Left lung (tissue), 10 donors: ENCODE results near the gene HSD11B2. TPM values are rescaled to one million over a fixed set of nuclear protein-coding genes. Genes with fewer than 3 reads are reported as not detected.
A peak's percentile ranks its signal among the peaks of the same experiment; 100 is the strongest.

ENCODE experiments used
- ATAC-seq: fragments of 200-7000 bp; cut with Tn5 transposase; one replicate; pipeline ENCODE4 v1.9.1; 2020; ENCODE audit warnings: moderate library complexity
- DNase-seq, 4 donors: peaks; one replicate each; pipeline ENCODE4 v3.0.0-alpha.2; 2013 to 2020
- H3K27ac ChIP-seq, 2 donors: fragments of 200-600 bp; sonication (generic) in 1 of 2; one replicate each; pipeline versions ENCODE4 v1.5.0 to v1.8.0; 2020 to 2021
- H3K27me3 ChIP-seq, 2 donors: fragments of 200-600 bp; sonication (generic) in 1 of 2; one replicate each; pipeline versions ENCODE4 v1.5.0 to v1.8.0; 2020 to 2021
- H3K36me3 ChIP-seq, 2 donors: fragments of 200-600 bp; sonication (generic) in 1 of 2; one replicate each; pipeline versions ENCODE4 v1.5.0 to v1.8.0; 2020 to 2021
- H3K4me1 ChIP-seq, 2 donors: fragments of 200-600 bp; one replicate each; pipeline ENCODE4 v1.8.0; 2021
- H3K4me3 ChIP-seq, 2 donors: fragments of 200-600 bp; sonication (generic) in 1 of 2; one replicate each; pipeline versions ENCODE4 v1.5.0 to v1.8.0; 2020 to 2021; ENCODE audit warnings: mild to moderate bottlenecking in 1 of 2
- H3K9me3 ChIP-seq, 2 donors: fragments of 200-600 bp; sonication (generic) in 1 of 2; one replicate each; pipeline versions ENCODE4 v1.5.0 to v1.8.0; 2020 to 2021
- intact Hi-C, 2 donors: fragments of 100-400 bp; cut with DNase I; formaldehyde crosslinking; loops; one replicate each; pipeline versions ENCODE4 v1.11.2 to v1.14.2; 2022
- polyA plus RNA-seq, 6 donors: library from polyadenylated mRNA; unstranded; fragments of 120-200 nt; gene quantifications; one replicate each; pipeline ENCODE4 v1.2.1, GENCODE V29; 2013; ENCODE audit not compliant: insufficient read length in 6 of 6
- total RNA-seq, 2 donors: library from RNA; stranded (reverse); fragmentation: NEBNext Ultra II Directional; extraction: Animal tissue kit (Norgen Biotek cat#: 25700); gene quantifications; one replicate each; pipeline ENCODE4 v1.2.1, GENCODE V29; 2021
- TF ChIP-seq, protein P1 (sequence below), 2 donors: fragments of 200-600 bp; sonication (generic) in 1 of 2; IDR thresholded peaks; one replicate each; pipeline versions ENCODE4 v1.5.0 to v1.8.0; 2021; ENCODE audit warnings: antibody characterized with exemption in 2 of 2
- donor health status: DM: no; HTN: yes; CAD: no.
- donor health status: DM: no; HTN: no; CAD: no.

Gene HSD11B2
- total and polyA plus RNA-seq, 8 donors: 2.5 to 81.1 (median 54.7) TPM

DNA sequence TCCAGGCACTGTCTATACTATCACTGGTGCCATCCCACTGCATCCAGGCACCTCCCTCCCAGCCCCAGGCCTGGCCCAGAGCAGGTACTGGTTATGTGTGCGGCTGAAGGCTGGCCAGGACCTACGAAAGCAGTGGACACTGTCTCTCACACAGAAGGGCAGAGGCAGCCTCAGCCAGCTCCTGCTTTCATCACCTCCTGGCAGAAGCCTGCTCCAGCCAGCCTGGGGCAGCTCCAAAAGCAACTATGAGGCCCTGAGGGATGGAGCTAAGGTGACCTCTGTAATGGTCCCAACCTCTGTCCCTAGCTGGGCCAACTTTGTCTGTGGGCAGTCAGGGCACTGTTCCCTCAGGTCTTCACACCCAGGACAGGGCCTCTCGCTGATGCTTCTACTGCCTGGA lies 18.8 kb downstream of the HSD11B2 start:
- no peak for ATAC-seq
- Histone ChIP-seq H3K4me3 (no peak overlapping the region), H3K36me3 (peaks cover 0 to 90% of the 10 kb centered on the region in 2 donors), H3K27me3 (no peaks in the 10 kb centered on the region), H3K27ac (no peak overlapping the region), H3K4me1 (peaks cover 55 to 68% of the 10 kb centered on the region in 2 donors), H3K9me3 (no peaks in the 10 kb centered on the region)
- DNase-seq: no peak
- TF ChIP-seq, protein P1, sequence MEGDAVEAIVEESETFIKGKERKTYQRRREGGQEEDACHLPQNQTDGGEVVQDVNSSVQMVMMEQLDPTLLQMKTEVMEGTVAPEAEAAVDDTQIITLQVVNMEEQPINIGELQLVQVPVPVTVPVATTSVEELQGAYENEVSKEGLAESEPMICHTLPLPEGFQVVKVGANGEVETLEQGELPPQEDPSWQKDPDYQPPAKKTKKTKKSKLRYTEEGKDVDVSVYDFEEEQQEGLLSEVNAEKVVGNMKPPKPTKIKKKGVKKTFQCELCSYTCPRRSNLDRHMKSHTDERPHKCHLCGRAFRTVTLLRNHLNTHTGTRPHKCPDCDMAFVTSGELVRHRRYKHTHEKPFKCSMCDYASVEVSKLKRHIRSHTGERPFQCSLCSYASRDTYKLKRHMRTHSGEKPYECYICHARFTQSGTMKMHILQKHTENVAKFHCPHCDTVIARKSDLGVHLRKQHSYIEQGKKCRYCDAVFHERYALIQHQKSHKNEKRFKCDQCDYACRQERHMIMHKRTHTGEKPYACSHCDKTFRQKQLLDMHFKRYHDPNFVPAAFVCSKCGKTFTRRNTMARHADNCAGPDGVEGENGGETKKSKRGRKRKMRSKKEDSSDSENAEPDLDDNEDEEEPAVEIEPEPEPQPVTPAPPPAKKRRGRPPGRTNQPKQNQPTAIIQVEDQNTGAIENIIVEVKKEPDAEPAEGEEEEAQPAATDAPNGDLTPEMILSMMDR (IDR thresholded peaks at IDR 0.05): no peak
- intact Hi-C loops: no loop called here

DNA sequence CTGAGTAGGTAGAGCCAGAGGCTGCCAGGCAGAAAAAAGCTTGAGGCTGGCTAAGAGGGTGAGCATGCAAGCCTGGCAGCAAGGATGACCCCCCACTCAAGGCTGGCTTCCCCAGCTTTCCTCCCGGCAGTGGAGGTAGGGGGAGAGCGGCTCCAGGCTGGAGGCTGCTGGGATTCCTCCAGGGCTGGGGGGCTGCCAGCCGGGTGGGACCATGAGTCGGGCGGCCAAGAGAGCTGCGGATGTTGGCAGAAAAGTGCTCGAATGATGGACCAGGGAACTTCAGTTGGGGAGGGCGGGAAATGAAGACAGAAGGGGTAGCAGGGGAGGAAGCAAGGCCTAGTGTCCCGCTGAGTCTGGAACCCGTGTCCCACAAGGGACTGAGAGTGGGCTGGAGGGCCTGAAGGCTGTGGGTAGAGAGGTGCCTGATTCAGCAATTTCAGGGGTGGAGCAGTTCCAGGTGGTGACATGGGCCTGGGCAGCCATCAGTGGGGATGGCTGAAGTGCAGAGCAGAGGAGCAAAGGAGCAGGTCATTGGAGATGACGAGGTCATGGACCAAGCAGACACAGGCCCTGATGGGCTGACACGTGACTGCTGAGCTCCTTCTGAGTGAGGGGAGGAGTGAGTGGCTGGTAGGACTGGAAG lies 20.3 kb downstream of the HSD11B2 start:
- intact Hi-C loops: no loop called here
- ATAC-seq: no peak
- H3K36me3 ChIP-seq: peaks cover 0 to 84% of the 10 kb centered on the region in 2 donors
- TF ChIP-seq, protein P1 (IDR thresholded peaks at IDR 0.05): no peak
- no peaks in the 10 kb centered on the region for H3K27me3 ChIP-seq
- DNase-seq: no peak
- H3K9me3 ChIP-seq: no peaks in the 10 kb centered on the region
- no peak overlapping the region for H3K4me3 ChIP-seq
- peaks cover 50 to 63% of the 10 kb centered on the region in 2 donors for H3K4me1 ChIP-seq
- peak overlapping the region in 1 of 2 donors; percentile 28 for H3K27ac ChIP-seq

DNA sequence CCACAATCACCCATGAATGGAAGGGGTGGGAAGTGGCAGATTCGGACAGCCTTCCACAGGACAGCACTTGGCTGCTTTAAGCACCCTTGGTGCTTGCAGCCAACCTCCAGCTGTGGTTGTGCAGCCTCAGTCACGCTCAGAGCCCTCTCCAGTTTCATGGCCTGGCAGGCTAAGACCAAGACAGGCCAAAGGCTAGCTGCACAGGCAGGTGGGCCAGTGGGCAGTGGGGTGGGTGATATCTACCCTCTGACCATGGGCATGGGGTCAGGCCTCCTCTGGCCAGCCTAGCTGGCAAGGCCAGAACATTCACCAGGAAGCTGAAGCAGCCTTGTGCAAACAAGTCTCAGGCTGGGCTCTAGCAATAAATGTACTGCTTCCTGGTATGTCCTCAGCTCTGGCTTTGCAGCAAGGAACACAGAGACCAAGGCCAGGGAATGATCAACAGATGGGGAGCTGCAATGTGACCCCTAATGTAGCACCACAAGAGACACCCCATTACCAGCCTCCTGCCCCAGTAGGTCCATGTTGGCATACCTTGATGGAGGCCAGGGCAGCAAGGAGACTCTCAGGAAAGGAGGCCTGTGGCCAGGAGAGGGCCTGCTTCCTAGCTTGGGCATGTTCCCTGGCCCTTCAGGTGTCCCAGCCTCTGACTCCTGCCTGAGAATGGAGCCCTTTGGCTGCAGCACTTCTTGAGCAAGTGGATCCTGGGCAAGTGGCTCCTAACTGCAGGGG lies 20.9 kb downstream of the HSD11B2 start:
- peaks cover 0 to 79% of the 10 kb centered on the region in 2 donors for H3K36me3 ChIP-seq
- H3K4me1 ChIP-seq: peaks cover 43 to 63% of the 10 kb centered on the region in 2 donors
- intact Hi-C loops: no loop called here
- H3K9me3 ChIP-seq: no peaks in the 10 kb centered on the region
- no peaks in the 10 kb centered on the region for H3K27me3 ChIP-seq
- H3K4me3 ChIP-seq: no peak overlapping the region
- peak; percentile 64 for ATAC-seq
- no peak for DNase-seq
- TF ChIP-seq, protein P1 (IDR thresholded peaks at IDR 0.05): no peak
- H3K27ac ChIP-seq: peak overlapping the region in 1 of 2 donors; percentile 28

DNA sequence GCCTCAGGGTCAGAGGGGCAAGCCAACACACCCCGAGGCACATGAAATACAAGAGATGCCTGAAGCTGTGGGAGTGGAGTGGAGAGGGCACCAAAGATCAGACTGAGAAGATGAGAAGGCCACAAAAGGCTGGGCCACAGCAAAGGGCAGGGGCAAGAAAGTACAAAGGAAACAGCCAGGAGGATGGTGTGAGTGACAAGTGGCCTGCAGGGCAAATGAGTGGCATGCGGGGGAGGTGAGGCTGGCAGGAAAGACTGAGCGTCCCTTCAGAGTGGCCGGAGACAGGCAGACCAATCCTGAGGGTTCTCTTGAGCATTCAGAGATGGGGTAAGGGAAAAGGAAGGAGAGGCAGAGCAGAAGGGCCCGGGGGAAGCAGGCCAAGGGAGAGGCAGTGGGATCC lies 23.2 kb downstream of the HSD11B2 start:
- TF ChIP-seq, protein P1 (IDR thresholded peaks at IDR 0.05): no peak
- H3K4me1 ChIP-seq: peaks cover 49 to 73% of the 10 kb centered on the region in 2 donors
- H3K27me3 ChIP-seq: no peaks in the 10 kb centered on the region
- H3K27ac ChIP-seq: no peak overlapping the region
- intact Hi-C loops: no loop called here
- no peak overlapping the region for H3K4me3 ChIP-seq
- DNase-seq (no peak), ATAC-seq (no peak)
- peaks cover 0 to 68% of the 10 kb centered on the region in 2 donors for H3K36me3 ChIP-seq
- no peaks in the 10 kb centered on the region for H3K9me3 ChIP-seq

DNA sequence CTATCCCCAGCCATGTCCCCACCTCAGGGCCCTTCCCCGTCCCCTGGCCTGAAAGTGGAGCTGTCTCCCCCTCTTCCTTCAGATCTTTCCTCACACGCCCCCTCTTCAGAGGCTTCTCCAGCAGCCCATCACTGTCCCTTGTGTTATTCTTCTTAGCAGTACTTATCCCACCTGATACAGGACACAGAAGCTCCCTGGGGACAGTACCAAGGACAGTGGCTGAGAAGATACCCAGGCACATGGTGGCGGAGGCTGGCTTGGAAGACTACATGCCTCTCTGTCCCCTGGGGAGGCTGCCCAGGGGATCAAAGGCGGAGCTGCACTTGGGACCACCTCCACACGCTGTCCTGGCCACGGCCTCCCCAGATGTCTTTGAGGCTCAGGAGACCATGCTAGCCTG lies 23.9 kb downstream of the HSD11B2 start:
- peaks cover 51 to 73% of the 10 kb centered on the region in 2 donors for H3K4me1 ChIP-seq

More for the DNA sequence above, 23.9 kb downstream of the HSD11B2 start:
- no peak for ATAC-seq
- no peak for DNase-seq
- Histone ChIP-seq H3K36me3 (peaks cover 0 to 63% of the 10 kb centered on the region in 2 donors), H3K27me3 (no peaks in the 10 kb centered on the region), H3K27ac (no peak overlapping the region), H3K9me3 (no peaks in the 10 kb centered on the region), H3K4me3 (no peak overlapping the region)
- TF ChIP-seq, protein P1 (IDR thresholded peaks at IDR 0.05): no peak
- intact Hi-C loops: no loop called here
